KMS-11 (cell line): ENCODE data around the gene CDH11.

ENCODE experiments used
- H2AFZ ChIP-seq: fragments of 200-600 bp; sonication (generic); 2 replicates; pipeline ENCODE4 v1.6.1; 2016; ENCODE audit warnings: antibody characterized with exemption, mixed run types, low read depth
- H3K27ac ChIP-seq: fragments of 200-600 bp; sonication (generic); 2 replicates; pipeline ENCODE4 v1.6.1; 2016; ENCODE audit warnings: mild to moderate bottlenecking, mixed run types
- H3K27me3 ChIP-seq: fragments of 200-600 bp; sonication (generic); 2 replicates; pipeline ENCODE4 v1.6.1; 2017; ENCODE audit warnings: mild to moderate bottlenecking, low read depth, mixed run types, moderate library complexity; ENCODE audit not compliant: insufficient read depth
- H3K36me3 ChIP-seq: fragments of 200-600 bp; sonication (generic); 2 replicates; pipeline ENCODE4 v1.6.1; 2017; ENCODE audit warnings: mild to moderate bottlenecking, mixed run types; ENCODE audit not compliant: insufficient read depth
- H3K4me1 ChIP-seq: fragments of 200-600 bp; sonication (generic); 2 replicates; pipeline ENCODE4 v1.6.1; 2016; ENCODE audit warnings: mild to moderate bottlenecking, low read depth, mixed run types; ENCODE audit not compliant: poor library complexity, severe bottlenecking
- H3K4me2 ChIP-seq: fragments of 200-600 bp; sonication (generic); 2 replicates; pipeline ENCODE4 v1.7.0; 2016; ENCODE audit warnings: mild to moderate bottlenecking, mixed run types
- H3K4me3 ChIP-seq: fragments of 200-600 bp; sonication (generic); IDR thresholded peaks from 2 replicates; pipeline ENCODE4 v1.6.1; 2017; ENCODE audit warnings: low read depth, low read length, mixed read lengths; ENCODE audit not compliant: insufficient read depth
- H3K79me2 ChIP-seq: fragments of 200-600 bp; sonication (generic); 2 replicates; pipeline ENCODE4 v1.6.1; 2016; ENCODE audit warnings: low read depth, mixed run types; ENCODE audit not compliant: insufficient read depth
- H3K9ac ChIP-seq: fragments of 200-600 bp; sonication (generic); 2 replicates; pipeline ENCODE4 v1.6.1; 2016; ENCODE audit warnings: mild to moderate bottlenecking, mixed run types
- H4K20me1 ChIP-seq: fragments of 200-600 bp; sonication (generic); 2 replicates; pipeline ENCODE4 v1.6.1; 2016; ENCODE audit warnings: mild to moderate bottlenecking, mixed run types; ENCODE audit not compliant: insufficient read depth
- TF ChIP-seq, protein P1 (sequence below): fragments of 200-600 bp; sonication (generic); conservative IDR thresholded peaks from 2 replicates; pipeline ENCODE4 v1.6.1; 2017; ENCODE audit warnings: low read depth, mild to moderate bottlenecking, antibody characterized with exemption, low read length, moderate library complexity, mixed read lengths

CDH11 gene

DNA sequence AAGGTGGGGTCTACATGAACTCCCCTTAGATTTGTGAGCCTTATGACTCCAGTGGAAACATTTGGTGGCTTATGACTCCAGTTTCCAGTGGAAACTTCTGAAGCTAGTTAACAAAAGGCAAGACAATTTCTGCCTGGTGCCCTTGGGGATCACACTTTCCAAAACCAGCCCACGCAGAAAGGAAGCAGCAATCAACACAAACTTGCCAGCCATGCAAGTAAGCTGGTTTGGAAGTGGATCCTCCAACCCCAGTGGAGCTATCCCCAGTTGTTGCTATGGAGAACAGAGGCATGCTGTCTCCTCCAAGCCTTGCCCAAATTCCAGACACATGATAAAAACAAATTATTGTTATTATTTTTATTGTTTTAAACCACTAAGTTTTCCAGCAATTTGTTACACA is 130.9 kb downstream of the CDH11 start:
- no peak overlapping the region for H2AFZ ChIP-seq
- H3K79me2 ChIP-seq, result no peaks in the 10 kb centered on the region
- H3K27me3 ChIP-seq, result no peaks in the 10 kb centered on the region
- no peak overlapping the region for H3K27ac ChIP-seq
- TF ChIP-seq, protein P1, sequence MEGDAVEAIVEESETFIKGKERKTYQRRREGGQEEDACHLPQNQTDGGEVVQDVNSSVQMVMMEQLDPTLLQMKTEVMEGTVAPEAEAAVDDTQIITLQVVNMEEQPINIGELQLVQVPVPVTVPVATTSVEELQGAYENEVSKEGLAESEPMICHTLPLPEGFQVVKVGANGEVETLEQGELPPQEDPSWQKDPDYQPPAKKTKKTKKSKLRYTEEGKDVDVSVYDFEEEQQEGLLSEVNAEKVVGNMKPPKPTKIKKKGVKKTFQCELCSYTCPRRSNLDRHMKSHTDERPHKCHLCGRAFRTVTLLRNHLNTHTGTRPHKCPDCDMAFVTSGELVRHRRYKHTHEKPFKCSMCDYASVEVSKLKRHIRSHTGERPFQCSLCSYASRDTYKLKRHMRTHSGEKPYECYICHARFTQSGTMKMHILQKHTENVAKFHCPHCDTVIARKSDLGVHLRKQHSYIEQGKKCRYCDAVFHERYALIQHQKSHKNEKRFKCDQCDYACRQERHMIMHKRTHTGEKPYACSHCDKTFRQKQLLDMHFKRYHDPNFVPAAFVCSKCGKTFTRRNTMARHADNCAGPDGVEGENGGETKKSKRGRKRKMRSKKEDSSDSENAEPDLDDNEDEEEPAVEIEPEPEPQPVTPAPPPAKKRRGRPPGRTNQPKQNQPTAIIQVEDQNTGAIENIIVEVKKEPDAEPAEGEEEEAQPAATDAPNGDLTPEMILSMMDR, result no peak
- H3K36me3 ChIP-seq, result no peaks in the 10 kb centered on the region
- H4K20me1 ChIP-seq, result no peaks in the 10 kb centered on the region
- no peaks in the 10 kb centered on the region for H3K4me1 ChIP-seq
- H3K9ac ChIP-seq, result no peak overlapping the region
- no peak overlapping the region for H3K4me2 ChIP-seq
- no peak overlapping the region for H3K4me3 ChIP-seq

DNA sequence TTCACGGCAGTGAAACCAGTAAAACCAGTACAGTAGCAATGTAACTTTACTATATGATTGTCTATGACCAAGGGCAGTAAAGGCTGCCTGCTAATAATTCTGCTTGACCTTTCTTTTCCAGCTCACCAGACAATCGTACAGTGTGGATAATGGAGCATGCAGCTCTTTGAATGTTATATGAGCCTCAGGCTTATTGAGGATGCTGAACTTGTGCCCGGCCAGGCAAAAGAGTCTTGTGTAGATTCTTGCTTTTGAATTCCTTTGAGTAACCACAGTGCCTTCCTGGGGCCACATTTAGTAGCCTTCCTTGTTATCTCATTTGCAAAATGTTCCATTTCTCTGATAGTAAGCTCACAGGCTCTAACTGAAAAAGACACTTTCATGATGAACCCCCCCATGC is 131.8 kb downstream of the CDH11 start:
- Histone ChIP-seq H3K79me2 (no peaks in the 10 kb centered on the region), H2AFZ (no peak overlapping the region), H3K27ac (no peak overlapping the region), H3K27me3 (no peaks in the 10 kb centered on the region), H3K36me3 (no peaks in the 10 kb centered on the region), H3K9ac (no peak overlapping the region), H3K4me2 (no peak overlapping the region), H3K4me3 (no peak overlapping the region), H3K4me1 (no peaks in the 10 kb centered on the region), H4K20me1 (no peaks in the 10 kb centered on the region)
- TF ChIP-seq, protein P1, result no peak

DNA sequence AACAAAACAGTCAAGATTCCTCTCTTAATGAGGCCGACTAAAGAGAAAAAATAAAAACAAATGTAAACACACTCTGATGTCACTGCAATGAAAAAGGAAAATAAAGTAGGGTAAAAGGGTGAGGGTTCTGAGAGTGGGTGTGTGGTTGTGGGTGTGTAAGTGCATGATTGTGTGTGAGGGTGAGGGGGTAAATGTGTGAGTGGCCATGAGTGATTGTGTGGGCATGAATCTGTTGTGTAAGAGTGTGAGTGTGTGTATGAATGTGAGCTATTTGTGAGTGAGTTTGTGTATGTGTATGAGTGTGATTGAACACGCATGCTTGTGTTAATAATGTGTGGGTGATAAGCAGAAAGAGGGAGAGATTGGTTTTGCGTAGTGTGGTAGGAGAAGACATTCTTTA is 132.8 kb downstream of the CDH11 start:
- Histone ChIP-seq H3K36me3 (no peaks in the 10 kb centered on the region), H3K79me2 (no peaks in the 10 kb centered on the region), H3K4me3 (no peak overlapping the region), H3K4me1 (no peaks in the 10 kb centered on the region), H3K9ac (no peak overlapping the region), H4K20me1 (no peaks in the 10 kb centered on the region), H3K27me3 (no peaks in the 10 kb centered on the region), H3K27ac (no peak overlapping the region), H3K4me2 (no peak overlapping the region), H2AFZ (no peak overlapping the region)
- TF ChIP-seq, protein P1, result no peak

DNA sequence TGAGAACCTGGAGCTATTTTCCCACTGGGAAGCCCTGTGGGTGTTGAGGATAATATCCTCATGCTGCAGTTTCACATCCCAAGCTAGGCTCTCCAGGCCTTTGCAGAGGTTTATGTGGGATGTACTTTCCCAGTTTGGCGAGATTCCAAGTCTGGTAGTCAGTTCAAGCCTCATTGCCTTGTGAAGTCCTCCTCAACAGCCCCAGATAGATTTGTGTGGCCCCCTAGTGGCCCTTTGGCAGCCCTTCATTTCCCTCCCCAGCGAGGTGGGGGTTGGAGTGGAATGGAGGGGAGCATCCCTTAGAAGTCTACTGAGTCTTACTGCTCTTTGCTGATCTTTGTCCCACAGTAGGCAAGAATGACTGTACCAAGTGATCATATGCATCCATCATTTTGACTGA is 137.9 kb downstream of the CDH11 start:
- H3K9ac ChIP-seq, result no peak overlapping the region

More for the DNA sequence above, 137.9 kb downstream of the CDH11 start:
- H3K4me3 ChIP-seq, result no peak overlapping the region
- H3K4me1 ChIP-seq, result no peaks in the 10 kb centered on the region
- no peaks in the 10 kb centered on the region for H3K36me3 ChIP-seq
- H3K27me3 ChIP-seq, result no peaks in the 10 kb centered on the region
- no peak overlapping the region for H3K27ac ChIP-seq
- TF ChIP-seq, protein P1, result peak; percentile 41
- H3K4me2 ChIP-seq, result no peak overlapping the region
- H2AFZ ChIP-seq, result no peak overlapping the region
- H3K79me2 ChIP-seq, result no peaks in the 10 kb centered on the region
- no peaks in the 10 kb centered on the region for H4K20me1 ChIP-seq
